Measurements from ENCODE around the gene ENOX2.

ENOX2 gene

GRCh38 chrX:130884627-130885026 is 18.4 kb downstream of the ENOX2 start:
- no peak for DNase-seq

- DNase-seq, result no peak
Observed at GRCh38 chrX:130879869-130880268, 23.1 kb downstream of the ENOX2 start.

DNA sequence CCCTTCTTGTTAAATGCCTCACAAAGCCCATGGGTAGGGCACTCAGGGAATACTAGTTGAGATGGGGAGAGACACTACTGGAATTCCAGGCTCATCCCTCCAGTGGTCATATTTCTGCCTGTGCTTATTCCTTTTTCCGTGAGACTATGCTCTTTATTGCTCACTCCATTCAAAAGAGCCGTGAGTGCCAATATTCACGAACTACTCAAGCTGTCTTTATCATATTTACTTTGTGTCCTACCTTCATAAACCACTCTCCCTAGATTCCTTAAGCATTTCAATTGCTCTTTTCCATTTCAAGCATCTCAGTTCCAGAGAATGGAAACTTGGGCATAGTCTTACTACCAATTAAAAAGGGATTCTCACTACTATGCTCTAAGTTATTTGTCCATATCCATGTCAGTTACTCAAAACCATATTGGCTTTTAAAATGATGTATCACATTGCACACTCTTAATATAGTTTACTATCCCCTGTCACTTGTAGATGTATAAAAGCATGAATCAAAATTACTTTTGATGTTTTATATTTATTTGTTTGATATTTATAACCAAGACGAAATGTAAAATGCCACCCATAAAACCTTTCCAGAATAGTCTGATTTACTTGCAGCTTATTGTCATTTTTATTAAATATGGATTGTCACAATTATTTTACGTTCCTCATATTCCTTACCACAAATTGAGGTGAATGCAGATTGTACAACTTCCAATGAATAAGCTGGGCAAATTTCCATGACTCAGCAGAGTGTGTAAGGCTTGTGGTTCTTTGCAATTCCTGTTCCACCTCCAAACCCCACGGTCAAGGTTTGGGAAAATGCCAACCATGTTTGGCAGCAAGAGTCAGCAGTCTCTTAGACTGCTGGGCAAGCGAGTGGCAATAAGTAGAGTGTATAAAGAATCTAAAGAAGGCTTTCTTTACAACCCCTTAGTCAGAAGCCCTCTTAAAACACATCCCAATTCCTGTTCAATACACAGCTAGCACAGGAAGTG is 24.4 kb downstream of the ENOX2 start:
- DNase-seq, result no peak

- DNase-seq, result no peak
Observed at GRCh38 chrX:130877892-130878341, 25.1 kb downstream of the ENOX2 start.

GRCh38 chrX:130876226-130876625 is 26.8 kb downstream of the ENOX2 start:
- DNase-seq, result no peak

DNA sequence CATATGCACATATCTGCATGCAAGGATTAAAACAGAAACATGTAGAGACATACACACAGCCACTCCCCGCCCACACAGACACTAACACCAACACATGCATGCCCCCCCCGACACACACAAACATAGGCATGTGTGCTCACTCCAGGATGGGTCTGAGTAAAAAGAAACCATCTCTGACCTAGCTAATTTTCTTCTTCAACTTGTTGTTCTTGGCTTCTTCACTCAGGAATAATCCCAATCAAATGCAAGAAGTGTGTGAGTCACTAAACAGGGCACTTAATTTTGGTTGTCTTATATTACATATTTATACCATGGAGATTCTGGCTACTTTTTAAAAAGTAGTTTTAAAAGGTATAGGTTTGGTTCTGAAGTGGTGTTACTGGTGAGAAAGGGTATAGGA is 28.3 kb downstream of the ENOX2 start:
- no peak for DNase-seq

GRCh38 chrX:130869239-130869638 is 33.8 kb downstream of the ENOX2 start:
- no peak for DNase-seq

DNA sequence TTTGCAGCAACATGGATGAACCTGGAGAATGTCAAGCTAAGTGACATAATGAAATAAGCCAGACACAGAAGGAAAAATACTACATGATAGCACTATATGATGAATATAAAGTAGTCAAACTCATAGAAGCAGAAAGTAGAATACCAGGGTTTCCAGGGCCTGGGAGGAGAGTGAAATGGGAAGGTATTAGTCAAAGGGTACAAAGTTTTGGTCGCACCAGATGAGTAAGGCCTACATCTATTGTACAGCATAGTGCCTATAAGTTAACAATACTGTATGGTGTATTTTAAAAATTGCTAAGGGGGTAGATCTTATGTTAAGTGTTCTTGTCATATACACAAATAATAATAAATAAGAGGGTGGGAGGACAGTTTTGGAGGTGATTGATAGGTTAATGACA is 41.5 kb downstream of the ENOX2 start:
- no peak for DNase-seq

DNA sequence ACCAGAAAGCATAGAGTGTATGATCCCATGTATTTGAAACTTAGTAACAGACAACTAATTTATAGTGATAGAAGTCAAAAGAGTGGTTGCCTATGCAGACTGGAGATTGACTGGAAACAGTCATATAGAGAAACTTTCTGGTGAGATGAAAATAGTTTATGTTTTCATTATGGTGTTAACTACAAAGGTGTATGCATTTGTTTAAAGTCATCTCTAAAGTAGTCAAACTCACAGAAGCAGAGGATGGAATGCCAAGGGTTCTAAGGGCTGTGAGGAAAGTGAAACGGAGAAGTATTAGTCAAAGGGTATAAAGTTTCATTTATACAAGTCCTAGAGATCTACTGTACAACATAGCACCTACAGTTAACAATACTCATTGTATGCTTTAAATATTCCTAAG is 45.8 kb downstream of the ENOX2 start:
- DNase-seq, result no peak

DNA sequence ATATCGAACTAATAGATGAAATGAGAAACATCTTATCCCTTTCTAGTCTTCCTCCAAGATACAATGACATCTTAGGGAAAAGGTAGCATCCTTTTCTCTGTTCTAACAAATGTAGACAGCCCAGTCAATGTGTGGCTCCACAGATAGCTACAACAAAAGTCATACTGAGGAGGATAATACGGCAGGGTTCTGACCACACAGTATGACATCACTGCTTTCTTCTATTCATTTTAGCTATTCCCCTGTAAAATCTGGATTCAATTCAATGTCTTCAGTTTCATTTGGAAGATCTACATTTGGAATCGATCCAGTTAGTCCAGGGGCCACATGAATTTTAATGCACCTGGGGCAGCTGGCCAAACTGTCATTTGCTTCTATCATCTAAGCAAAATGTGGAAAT is 51.4 kb downstream of the ENOX2 start:
- DNase-seq, result no peak

GRCh38 chrX:130848763-130849162 is 54.2 kb downstream of the ENOX2 start:
- no peak for DNase-seq

DNA sequence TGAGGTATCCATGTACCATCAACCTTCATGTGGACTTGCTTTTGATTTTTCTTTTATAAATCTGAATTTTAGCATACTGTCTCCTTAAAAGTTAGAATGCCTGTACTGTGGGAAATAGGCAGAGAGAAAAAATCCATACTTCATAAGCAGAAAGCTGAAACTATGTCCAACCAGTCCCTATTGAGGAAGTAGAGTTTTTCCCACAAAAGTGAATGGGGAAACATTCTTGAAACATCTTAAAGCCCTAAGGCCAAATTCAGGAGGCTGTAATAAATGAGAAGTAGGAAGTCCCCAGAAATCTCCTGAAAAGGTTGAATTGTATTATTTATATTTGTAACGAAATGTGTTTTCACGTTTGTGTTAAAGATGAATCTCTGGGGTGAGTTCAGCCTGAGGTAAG is 56.3 kb downstream of the ENOX2 start:
- DNase-seq, result no peak

DNA sequence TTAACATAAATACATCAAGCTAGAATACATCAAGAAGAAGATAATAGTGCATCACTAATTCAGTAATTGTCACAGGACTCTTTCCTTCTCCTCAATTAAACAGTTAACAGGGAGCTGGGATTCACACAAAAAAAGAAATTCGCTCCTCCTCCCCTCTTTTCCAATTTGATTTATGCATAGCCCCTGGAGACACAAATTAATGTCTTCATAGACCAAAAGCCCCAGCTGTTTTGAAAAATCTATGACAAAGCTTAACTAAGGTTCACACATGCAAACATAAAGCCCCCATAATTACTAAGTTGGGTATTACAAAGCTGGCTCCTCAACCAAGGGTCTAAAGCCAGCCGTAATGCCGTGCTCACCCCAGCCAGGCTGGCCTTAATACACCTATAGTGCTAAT is 61.2 kb downstream of the ENOX2 start:
- no peak for DNase-seq

GRCh38 chrX:130840345-130840744 is 62.7 kb downstream of the ENOX2 start:
- DNase-seq, result no peak

DNA sequence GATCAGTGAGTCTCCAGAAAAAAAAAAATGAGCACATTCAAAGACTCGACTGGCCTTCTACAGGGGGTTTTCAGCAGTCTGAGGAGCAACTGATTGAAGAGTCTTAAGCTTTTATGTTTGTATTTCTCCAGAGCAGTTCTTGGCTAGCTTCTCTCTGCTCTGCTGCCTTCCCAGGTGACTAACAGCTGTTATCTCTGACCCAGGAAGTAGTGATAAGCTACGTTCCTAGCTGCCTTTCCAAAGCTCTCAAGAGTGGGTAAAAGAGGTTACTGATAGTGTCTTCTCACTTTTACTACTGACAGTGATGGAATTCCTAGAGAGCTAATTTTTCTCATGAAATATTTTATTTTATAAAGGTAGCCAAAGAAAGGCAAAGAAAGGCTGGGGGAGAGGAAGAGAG is 66.6 kb downstream of the ENOX2 start:
- DNase-seq, result no peak

GRCh38 chrX:130834830-130835229 is 68.2 kb downstream of the ENOX2 start:
- DNase-seq, result no peak

GRCh38 chrX:130834149-130834548 is 68.9 kb downstream of the ENOX2 start:
- no peak for DNase-seq

- no peak for DNase-seq
Observed at GRCh38 chrX:130831347-130831722, 71.7 kb downstream of the ENOX2 start.

- DNase-seq, result no peak
Observed at GRCh38 chrX:130830599-130831346, 72.2 kb downstream of the ENOX2 start.

- no peak for DNase-seq
Observed at GRCh38 chrX:130829526-130830515, 73.2 kb downstream of the ENOX2 start.

- no peak for DNase-seq
Observed at GRCh38 chrX:130828641-130829040, 74.4 kb downstream of the ENOX2 start.

DNA sequence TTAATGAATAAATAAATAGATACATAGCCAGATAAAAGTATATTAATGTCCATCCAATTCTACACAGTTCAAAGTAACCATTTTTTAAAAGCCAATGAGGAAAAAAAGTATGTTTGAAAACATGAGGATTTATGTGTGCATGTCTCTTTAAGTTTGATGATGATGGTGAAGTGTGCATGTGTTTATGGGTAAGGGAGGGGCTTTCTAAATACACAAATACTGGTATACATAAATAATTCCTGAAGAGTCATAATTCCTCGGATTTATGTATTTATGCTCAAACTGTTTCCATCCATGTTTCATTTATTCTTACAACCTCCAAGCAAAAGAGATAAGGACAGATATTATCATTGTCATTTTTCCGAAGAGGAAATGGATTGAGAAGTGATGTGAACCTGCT is 75.4 kb downstream of the ENOX2 start:
- DNase-seq, result no peak

- no peak for DNase-seq
Observed at GRCh38 chrX:130826249-130826648, 76.8 kb downstream of the ENOX2 start.

All from CD4-positive, alpha-beta T cell treated with Interleukin-17A for 1 hour (primary cell).